K562 treated with DMSO at 1 percent for 24 hours (cell line): ENCODE measurements around the gene ZNF217. TPM values are rescaled to one million over a fixed set of nuclear protein-coding genes. Genes with fewer than 3 reads are reported as not detected.

Source experiments
- total RNA-seq: library from RNA; unstranded; fragments of 300-600 nt; gene quantifications from 2 replicates; pipeline ENCODE4 v1.2.3, GENCODE V29; 2022; ENCODE audit warnings: low read depth; ENCODE audit not compliant: insufficient read depth

ZNF217 gene
- total RNA-seq = 17.5 and 19.4 TPM in 2 replicates

DNA sequence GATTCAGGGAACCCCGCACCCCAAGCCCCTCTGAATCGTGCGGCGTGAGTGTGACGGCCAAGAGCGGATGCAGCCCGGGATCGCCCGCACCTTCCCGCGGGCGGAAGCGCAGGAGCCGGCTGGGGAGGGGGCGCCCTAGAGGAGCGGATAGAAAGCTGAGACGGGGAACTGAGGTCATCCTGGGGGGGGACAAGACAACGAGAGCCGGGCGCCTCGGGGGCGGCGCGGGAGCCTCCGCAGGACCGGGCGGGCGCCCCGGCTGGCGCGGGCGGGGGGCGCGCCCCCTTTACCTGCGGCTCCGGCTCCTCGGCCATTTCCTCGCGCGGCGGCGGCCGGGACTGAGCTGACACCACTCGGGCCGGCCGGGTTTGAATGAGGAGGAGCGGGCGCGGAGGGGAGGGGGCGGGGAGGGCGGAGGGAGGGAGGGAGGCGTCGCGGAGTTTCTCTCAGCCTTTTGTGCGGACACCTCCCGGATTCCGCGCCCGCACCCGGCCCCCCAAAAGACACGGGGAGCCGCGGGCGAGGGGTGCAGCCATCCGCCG lies at the start of gene ZNF217:
ZNF217 (minus strand) TSS at position 374 of the 542 bp plus-strand sequence. CDS start 11,013 bp downstream, outside the sequence.

